SK-N-MC (cell line): ENCODE results near the gene RESF1.

Experiments used
- EZH2 ChIP-seq: fragments of 200-600 bp; sonication (generic); IDR thresholded peaks from one replicate; pipeline ENCODE4 v1.6.1; 2017; ENCODE audit warnings: antibody characterized with exemption
- POLR2AphosphoS5 ChIP-seq: IDR thresholded peaks from 2 replicates; pipeline ENCODE4 v1.6.1; 2012; ENCODE audit warnings: mild to moderate bottlenecking, low read depth, low read length, borderline replicate concordance

GRCh38 chr12:32002848-32003493 is 43.8 kb downstream of the RESF1 start:
- no peak for TF ChIP-seq POLR2AphosphoS5
- no peak for TF ChIP-seq EZH2
